Spleen (tissue), 11 donors: Measurements from ENCODE around the gene PI4K2A. TPM values are rescaled to one million over a fixed set of nuclear protein-coding genes. Genes with fewer than 3 reads are reported as not detected.

ENCODE experiments used
- DNase-seq: peaks from one replicate; pipeline ENCODE4 v3.0.0-alpha.2; 2020
- H3K27ac ChIP-seq, 8 donors: fragments of 200-600 bp; sonication (generic) in 7 of 8; 1 replicate in 4 of 8; 2 replicates in 4 of 8; pipeline versions ENCODE4 v1.5.0 to v1.8.0; 2016 to 2021; ENCODE audit warnings: inconsistent platforms in 4 of 8, mild to moderate bottlenecking in 4 of 8, moderate library complexity in 1 of 8
- H3K27me3 ChIP-seq, 7 donors: fragments of 200-600 bp; sonication (generic) in 6 of 7; replicated peaks in 1 of 7; 1 replicate in 4 of 7; 2 replicates in 3 of 7; pipeline versions ENCODE4 v1.5.0 to v1.8.0; 2016 to 2021; ENCODE audit warnings: inconsistent platforms in 3 of 7, mild to moderate bottlenecking in 1 of 7
- H3K36me3 ChIP-seq, 6 donors: fragments of 200-600 bp; sonication (generic) in 5 of 6; 1 replicate in 4 of 6; 2 replicates in 2 of 6; pipeline versions ENCODE4 v1.5.0 to v1.8.0; 2016 to 2021; ENCODE audit warnings: inconsistent platforms in 2 of 6
- H3K4me1 ChIP-seq, 6 donors: fragments of 200-600 bp; sonication (generic) in 5 of 6; 1 replicate in 3 of 6; 2 replicates in 3 of 6; pipeline versions ENCODE4 v1.5.0 to v1.8.0; 2016 to 2021; ENCODE audit warnings: inconsistent platforms in 3 of 6
- H3K4me3 ChIP-seq, 8 donors: fragments of 200-600 bp; sonication (generic) in 7 of 8; 1 replicate in 4 of 8; 2 replicates in 4 of 8; pipeline versions ENCODE4 v1.5.0 to v1.8.0; 2016 to 2021; ENCODE audit warnings: inconsistent platforms in 4 of 8, mild to moderate bottlenecking in 4 of 8, moderate library complexity in 2 of 8
- H3K9me3 ChIP-seq, 8 donors: fragments of 200-600 bp; sonication (generic) in 7 of 8; 1 replicate in 4 of 8; 2 replicates in 4 of 8; pipeline versions ENCODE4 v1.5.0 to v1.8.0; 2016 to 2021; ENCODE audit warnings: inconsistent platforms in 4 of 8
- CTCF ChIP-seq, 11 experiments: fragments of 200-600 bp in 7 of 11; fragments of 450-650 bp in 4 of 11; sonication (generic) in 4 of 11; IDR thresholded peaks in 8 of 11; conservative IDR thresholded peaks in 3 of 11; 1 replicate in 7 of 11; 2 replicates in 4 of 11; pipeline versions ENCODE4 v1.4.0 to v1.8.0; 2016 to 2021; ENCODE audit warnings: antibody characterized with exemption in 11 of 11, inconsistent platforms in 4 of 11, mild to moderate bottlenecking in 1 of 11
- POLR2A ChIP-seq, 3 donors: fragments of 450-650 bp; IDR thresholded peaks; one replicate each; pipeline ENCODE4 v1.5.1; 2017; ENCODE audit warnings: antibody characterized with exemption in 3 of 3, mild to moderate bottlenecking in 1 of 3
- POLR2AphosphoS5 ChIP-seq, 3 donors: sonication (generic); formaldehyde crosslinking; IDR thresholded peaks; one replicate each; pipeline ENCODE4 v1.5.1; 2017; ENCODE audit warnings: antibody characterized with exemption in 3 of 3
- WGBS, 5 donors: extraction: QIAGEN DNeasy Blood & Tissue Kit in 3 of 5; methylation state at CpG; one replicate each; pipeline versions ENCODE4 v1.1.5 to v1.1.7; 2013 to 2018; 5-methylcytosine and 5-hydroxymethylcytosine counted together
- intact Hi-C: fragments of 100-400 bp; cut with DNase I; formaldehyde crosslinking; loops from one replicate; pipeline ENCODE4 v1.15.0; 2023; ENCODE audit warnings: low total_unique reads
- polyA plus RNA-seq, 3 donors: library from polyadenylated mRNA; stranded (reverse); fragments of 200-250 nt; gene quantifications; one replicate each; pipeline ENCODE4 v1.2.1, GENCODE V29; 2013
- total RNA-seq, 7 donors: library from RNA; depleted of rRNA in 3 of 7; stranded (reverse); fragments of >200 nt in 3 of 7; fragmentation: NEBNext Ultra II Directional in 4 of 7; extraction: Animal tissue kit (Norgen Biotek cat#: 25700) in 4 of 7; gene quantifications; one replicate each; pipeline versions ENCODE4 v1.1.0 to v1.2.1, GENCODE V29; 2016 to 2021
- donor health status: healthy with polysubstance abuse.
- donor health status: DM: no; HTN: no; CAD: no; lungs with moderate emphysema.
- donor health status: DM: no; HTN: no; CAD: no.
- donor health status: Bipolar disorder and iron deficiency.
- donor health status: healthy.
- donor health status: DM: no; HTN: no; CAD: no.
- donor health status: DM: yes; HTN: yes; CAD: no.

Gene PI4K2A
- total and polyA plus RNA-seq, 10 donors, result 7.1 to 28.7 (median 22.5) TPM

GRCh38 chr10:97714401-97715258 lies 74.2 kb downstream of the PI4K2A start:
- TF ChIP-seq POLR2A (IDR thresholded peaks at IDR 0.05) (no peak), POLR2AphosphoS5 (IDR thresholded peaks at IDR 0.05) (peak; percentile 39 to 75 (median 70)), CTCF (IDR thresholded peaks at IDR 0.05 in 8 of 11, conservative IDR thresholded peaks at IDR 0.05 in 3 of 11) (no peak)
- no peaks in the 10 kb centered on the region for H3K9me3 ChIP-seq
- H3K27ac ChIP-seq, result peak overlapping the region; percentile 51 to 90 (median 86)
- DNase-seq, result peak; percentile 90
- whole genome bisulfite sequencing, 5 donors, result 4 to 23% (median 5%) methylated on average over 11 to 74 of the region's 74 CpGs
- peaks cover 0 to 34% (median 5%) of the 10 kb centered on the region in 7 donors for H3K27me3 ChIP-seq
- H3K4me3 ChIP-seq, result peak overlapping the region; percentile 52 to 80 (median 60)
- no peaks in the 10 kb centered on the region for H3K36me3 ChIP-seq
- H3K4me1 ChIP-seq, result peaks cover 6 to 79% (median 51%) of the 10 kb centered on the region in 6 donors
- intact Hi-C loops, result no loop called here

GRCh38 chr10:97715259-97715874 lies 74.9 kb downstream of the PI4K2A start:
- peaks cover 6 to 76% (median 50%) of the 10 kb centered on the region in 6 donors for H3K4me1 ChIP-seq
- intact Hi-C loops, result no loop called here
- H3K27me3 ChIP-seq, result peaks cover 0 to 27% (median 5%) of the 10 kb centered on the region in 7 donors
- TF ChIP-seq CTCF (IDR thresholded peaks at IDR 0.05 in 8 of 11, conservative IDR thresholded peaks at IDR 0.05 in 3 of 11) (no peak), POLR2AphosphoS5 (IDR thresholded peaks at IDR 0.05) (no peak), POLR2A (IDR thresholded peaks at IDR 0.05) (no peak)
- DNase-seq, result no peak
- no peaks in the 10 kb centered on the region for H3K9me3 ChIP-seq
- peak overlapping the region in 5 of 8 donors; percentile 57 to 80 (median 62) for H3K4me3 ChIP-seq
- H3K36me3 ChIP-seq, result no peaks in the 10 kb centered on the region
- H3K27ac ChIP-seq, result peak overlapping the region in 7 of 8 donors; percentile 79 to 90 (median 86)
- 71 to 82% (median 82%) methylated on average over 8 of the region's 8 CpGs for WGBS, 5 donors

GRCh38 chr10:97717627-97718026 lies 77.2 kb downstream of the PI4K2A start:
- peaks cover 0 to 20% (median 5%) of the 10 kb centered on the region in 7 donors for H3K27me3 ChIP-seq
- H3K4me3 ChIP-seq, result no peak overlapping the region

More at GRCh38 chr10:97717627-97718026, 77.2 kb downstream of the PI4K2A start:
- H3K4me1 ChIP-seq, result peaks cover 6 to 64% (median 42%) of the 10 kb centered on the region in 6 donors
- no peak for TF ChIP-seq CTCF (IDR thresholded peaks at IDR 0.05 in 8 of 11, conservative IDR thresholded peaks at IDR 0.05 in 3 of 11)
- TF ChIP-seq POLR2A (IDR thresholded peaks at IDR 0.05), result no peak
- TF ChIP-seq POLR2AphosphoS5 (IDR thresholded peaks at IDR 0.05), result no peak
- 89 to 95% (median 91%) methylated on average over 5 to 7 of the region's 7 CpGs for WGBS, 5 donors
- peak; percentile 37 for DNase-seq
- intact Hi-C loops, result no loop called here
- H3K9me3 ChIP-seq, result no peaks in the 10 kb centered on the region
- no peaks in the 10 kb centered on the region for H3K36me3 ChIP-seq
- peak overlapping the region in 2 of 8 donors; percentile 21 to 47 for H3K27ac ChIP-seq
